Fibroblast of pulmonary artery (primary cell): ENCODE results near the gene RAB40C.
A peak's percentile ranks its signal among the peaks of the same experiment; 100 is the strongest.

Experiments used
- DNase-seq: peaks from one replicate; pipeline ENCODE4 v3.0.0-alpha.2; 2010; ENCODE audit warnings: low read depth
- H3K4me3 ChIP-seq: replicated peaks from 2 replicates; pipeline ENCODE4 v1.5.1; 2011; ENCODE audit warnings: low read depth, mild to moderate bottlenecking, control low read depth, low read length, moderate library complexity
- TF ChIP-seq, protein P1 (sequence below): IDR thresholded peaks from 2 replicates; pipeline ENCODE4 v1.5.1; 2011; ENCODE audit warnings: mild to moderate bottlenecking, control low read depth, low read length, inconsistent platforms; ENCODE audit errors: missing control alignments

Gene RAB40C

GRCh38 chr16:673399-673991 is 83.6 kb downstream of the RAB40C start:
- no peak overlapping the region for H3K4me3 ChIP-seq
- TF ChIP-seq, protein P1, sequence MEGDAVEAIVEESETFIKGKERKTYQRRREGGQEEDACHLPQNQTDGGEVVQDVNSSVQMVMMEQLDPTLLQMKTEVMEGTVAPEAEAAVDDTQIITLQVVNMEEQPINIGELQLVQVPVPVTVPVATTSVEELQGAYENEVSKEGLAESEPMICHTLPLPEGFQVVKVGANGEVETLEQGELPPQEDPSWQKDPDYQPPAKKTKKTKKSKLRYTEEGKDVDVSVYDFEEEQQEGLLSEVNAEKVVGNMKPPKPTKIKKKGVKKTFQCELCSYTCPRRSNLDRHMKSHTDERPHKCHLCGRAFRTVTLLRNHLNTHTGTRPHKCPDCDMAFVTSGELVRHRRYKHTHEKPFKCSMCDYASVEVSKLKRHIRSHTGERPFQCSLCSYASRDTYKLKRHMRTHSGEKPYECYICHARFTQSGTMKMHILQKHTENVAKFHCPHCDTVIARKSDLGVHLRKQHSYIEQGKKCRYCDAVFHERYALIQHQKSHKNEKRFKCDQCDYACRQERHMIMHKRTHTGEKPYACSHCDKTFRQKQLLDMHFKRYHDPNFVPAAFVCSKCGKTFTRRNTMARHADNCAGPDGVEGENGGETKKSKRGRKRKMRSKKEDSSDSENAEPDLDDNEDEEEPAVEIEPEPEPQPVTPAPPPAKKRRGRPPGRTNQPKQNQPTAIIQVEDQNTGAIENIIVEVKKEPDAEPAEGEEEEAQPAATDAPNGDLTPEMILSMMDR = no peak
- no peak for DNase-seq

DNA sequence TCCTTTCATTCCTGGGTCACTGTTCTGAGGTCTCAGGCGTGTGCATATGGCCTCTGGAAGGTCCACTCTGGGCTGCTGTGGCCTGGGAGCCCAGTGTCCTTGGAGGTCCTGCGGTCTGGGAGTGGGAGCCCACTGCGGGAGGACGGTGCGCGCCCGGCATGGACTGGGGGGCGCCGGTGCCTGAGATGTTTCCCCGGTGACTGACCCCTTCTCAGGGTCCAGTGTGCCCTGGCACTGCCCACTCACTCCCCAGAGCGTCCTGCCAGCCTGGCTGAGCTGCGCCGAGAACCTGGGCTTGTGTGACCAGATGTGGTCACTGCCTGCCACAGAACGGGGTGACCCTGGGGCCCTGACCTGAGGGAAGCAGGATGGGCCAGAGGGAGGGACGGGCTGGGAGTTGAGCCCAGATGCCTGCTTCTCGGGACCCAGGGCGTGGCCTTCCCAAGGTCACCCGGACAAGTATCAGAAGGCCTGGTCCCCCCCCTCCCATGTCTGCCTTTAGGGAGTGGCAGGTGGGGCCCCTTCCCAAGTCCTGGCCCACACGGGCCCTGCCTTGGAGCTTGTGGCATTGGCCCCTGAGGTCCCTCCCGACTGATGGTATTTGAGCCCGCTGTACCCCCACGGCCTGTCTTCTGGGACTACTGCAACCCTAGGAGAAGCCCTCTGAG is 84.5 kb downstream of the RAB40C start:
- no peak for DNase-seq
- no peak overlapping the region for H3K4me3 ChIP-seq
- TF ChIP-seq, protein P1 = no peak

DNA sequence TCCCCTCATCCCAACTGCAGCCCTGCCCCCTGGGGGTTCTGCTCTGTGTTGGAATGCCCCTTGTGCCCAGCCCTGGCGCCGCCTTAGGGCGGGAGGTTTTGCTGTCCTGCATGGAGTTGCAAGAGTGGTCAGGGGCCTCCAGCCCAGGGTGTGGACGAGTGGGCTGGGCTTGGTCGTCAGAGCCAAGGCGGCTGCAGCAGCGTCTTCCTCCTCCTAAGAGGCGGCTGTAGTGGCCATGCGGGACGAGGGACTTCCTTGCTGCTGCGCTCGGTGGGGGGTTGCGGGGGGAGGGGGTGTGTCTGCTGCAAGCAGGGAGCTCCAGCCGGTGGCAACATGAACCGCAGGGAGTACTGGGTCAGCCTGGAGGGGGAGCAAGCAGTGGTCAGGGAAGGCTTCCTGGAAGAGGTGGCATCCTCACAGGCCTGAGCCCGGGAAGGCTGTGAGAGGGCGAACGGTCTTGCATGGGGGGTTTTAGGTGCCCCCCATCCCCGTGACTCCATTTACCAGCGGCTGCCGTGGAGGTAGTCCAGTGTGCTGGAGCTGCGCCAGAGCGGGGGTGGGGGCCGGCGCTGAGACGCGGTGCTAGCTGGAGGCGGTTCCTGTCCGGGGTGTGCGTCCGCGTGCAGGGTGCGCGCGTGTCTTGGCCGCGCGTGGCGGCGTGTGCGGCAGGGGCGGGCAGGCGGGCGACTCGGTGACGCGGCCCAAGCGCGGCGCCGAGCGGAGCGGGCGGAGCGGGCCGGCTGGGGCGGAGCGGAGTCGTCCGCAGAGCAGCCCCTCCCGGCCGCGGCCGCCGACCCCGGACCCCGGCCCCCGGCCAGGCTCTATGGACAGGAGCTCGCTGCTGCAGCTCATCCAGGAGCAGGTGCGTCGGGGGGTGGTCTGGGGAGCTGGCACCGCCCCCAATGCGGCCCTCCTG is 85.4 kb downstream of the RAB40C start, which contains the start of gene RHBDL1:
Gene RHBDL1 (plus strand): TSS at position 704 of the 916 bp plus-strand sequence. CDS start 120 bp downstream, at position 824.
- DNase-seq = no peak
- TF ChIP-seq, protein P1 = no peak
- peak within 1 kb of the TSS; percentile 31 for H3K4me3 ChIP-seq

DNA sequence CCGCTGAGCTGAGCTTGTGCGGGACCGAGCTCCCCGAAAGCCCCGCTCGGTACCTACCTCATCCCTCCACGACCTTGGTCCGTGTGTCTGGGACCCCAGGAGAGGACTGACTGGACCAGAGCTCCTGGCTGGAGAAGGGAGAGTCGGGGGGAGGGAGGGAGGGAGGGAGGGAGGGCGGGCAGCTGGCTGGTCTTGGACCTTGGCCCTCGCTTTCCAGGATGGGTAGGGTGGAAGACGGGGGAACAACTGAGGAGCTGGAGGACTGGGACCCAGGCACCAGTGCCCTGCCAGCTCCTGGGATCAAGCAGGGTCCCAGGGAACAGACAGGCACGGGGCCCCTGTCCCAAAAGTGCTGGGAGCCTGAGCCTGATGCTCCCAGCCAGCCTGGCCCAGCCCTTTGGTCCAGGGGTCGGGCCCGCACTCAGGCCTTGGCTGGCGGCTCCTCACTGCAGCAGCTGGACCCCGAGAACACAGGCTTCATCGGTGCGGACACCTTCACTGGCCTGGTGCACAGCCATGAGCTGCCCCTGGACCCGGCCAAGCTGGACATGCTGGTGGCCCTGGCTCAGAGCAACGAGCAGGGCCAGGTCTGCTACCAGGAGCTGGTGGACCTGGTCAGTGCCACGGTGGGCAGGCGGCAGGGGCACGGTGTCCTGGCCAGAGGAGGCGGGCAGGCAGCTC is 86.2 kb downstream of the RAB40C start:
- H3K4me3 ChIP-seq = peak overlapping the region; percentile 30
- DNase-seq = no peak

DNA sequence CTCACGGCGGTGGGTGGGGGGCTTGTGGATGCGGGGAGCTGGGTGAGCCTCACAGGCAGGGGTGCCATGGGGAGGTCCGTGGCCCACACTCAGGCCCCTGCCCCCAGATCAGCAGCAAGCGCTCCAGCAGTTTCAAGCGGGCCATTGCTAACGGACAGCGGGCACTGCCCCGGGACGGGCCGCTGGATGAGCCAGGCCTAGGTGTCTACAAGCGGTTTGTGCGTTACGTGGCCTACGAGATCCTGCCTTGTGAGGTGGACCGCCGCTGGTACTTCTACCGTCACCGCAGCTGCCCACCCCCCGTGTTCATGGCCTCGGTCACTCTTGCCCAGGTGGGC is 86.7 kb downstream of the RAB40C start:
- TF ChIP-seq, protein P1 = no peak
- no peak for DNase-seq
- no peak overlapping the region for H3K4me3 ChIP-seq

More for the DNA sequence above, 86.2 kb downstream of the RAB40C start:
- TF ChIP-seq, protein P1 = no peak

DNA sequence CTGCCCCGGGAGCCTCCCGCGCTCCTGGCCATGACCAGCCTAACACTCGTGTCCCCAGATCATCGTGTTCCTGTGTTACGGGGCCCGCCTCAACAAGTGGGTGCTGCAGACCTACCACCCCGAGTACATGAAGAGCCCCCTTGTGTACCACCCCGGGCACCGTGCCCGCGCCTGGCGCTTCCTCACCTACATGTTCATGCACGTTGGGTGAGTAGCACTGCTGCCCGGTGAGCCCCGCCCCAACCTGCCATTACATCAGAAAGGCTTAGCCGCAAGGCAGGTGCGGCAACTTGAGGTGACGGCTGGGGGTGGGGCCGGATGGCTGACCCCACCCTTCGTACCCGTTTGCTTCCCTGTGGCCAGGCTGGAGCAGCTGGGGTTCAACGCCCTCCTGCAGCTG is 87.0 kb downstream of the RAB40C start:
- TF ChIP-seq, protein P1 = no peak
- no peak overlapping the region for H3K4me3 ChIP-seq
- no peak for DNase-seq
